ENCODE data around the gene MRPL10.

MRPL10 gene

DNA sequence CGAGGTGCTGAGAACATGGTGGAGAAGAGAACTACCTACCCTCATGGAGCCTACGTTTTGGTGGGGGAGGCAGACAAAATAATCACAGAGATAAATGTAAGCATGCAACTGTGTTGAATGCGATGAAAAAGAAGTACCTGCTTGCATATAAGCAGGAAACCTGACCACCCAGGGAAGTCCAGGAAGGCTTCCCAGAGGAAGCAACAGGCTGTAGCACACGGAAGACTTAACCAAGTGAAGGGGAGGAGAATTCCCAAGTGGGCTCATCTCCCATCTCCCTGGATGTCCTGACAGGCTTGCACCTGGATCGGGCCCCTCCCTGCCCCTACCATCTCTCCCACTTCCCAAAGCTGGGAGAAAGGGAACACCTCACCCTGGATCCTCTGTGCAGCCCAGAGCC, 7.7 kb upstream of the MRPL10 start:
- DNase-seq, result no peak

DNA sequence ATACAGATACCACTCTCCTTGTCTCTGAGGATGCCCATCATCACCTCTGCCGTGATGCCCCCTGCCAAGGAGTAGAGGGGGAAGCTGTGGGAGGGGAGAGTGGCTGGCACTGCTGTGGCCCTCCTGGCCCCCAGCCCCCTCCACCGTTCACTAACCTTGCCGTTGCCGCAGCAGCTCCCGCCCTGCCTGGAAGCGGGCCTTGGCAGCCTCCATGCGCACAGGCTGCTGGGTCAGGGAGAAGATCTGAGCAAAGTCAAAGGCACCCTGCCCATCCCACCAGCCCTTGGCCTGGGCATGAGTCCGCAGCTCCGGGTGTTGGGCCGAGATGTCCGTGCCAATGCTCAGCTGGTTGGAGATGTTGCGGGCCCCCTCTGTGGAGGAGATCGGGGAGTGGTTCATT, 7.3 kb upstream of the MRPL10 start:
- no peak for DNase-seq

- DNase-seq, result no peak
Measured at GRCh38 chr17:47837401-47838039, 6.2 kb upstream of the MRPL10 start.

DNA sequence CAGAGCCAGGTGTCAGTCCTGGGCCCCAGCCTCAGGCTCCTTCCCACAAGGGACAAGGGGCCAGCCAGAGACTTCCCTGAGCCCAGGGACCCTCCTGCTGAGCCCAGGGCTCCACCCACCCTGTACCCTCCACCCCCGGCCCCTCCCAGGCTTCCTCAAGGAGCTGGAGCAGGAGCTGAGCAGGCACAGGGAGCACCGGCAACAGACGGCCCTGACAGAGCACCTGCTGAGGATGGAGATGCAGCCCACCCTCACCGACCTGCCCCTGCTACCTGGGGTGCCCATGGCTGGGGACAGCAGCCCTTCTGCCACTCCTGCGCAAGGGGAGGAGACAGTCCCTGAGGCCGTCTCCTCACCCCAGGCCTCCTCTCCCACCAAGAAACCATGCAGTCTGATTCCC, 5.3 kb upstream of the MRPL10 start:
- DNase-seq, result no peak

- DNase-seq, result no peak
Measured at GRCh38 chr17:47834756-47835155, 3.4 kb upstream of the MRPL10 start.

- DNase-seq, result no peak
Measured at GRCh38 chr17:47831934-47832327, 590 bp upstream of the MRPL10 start.

DNA sequence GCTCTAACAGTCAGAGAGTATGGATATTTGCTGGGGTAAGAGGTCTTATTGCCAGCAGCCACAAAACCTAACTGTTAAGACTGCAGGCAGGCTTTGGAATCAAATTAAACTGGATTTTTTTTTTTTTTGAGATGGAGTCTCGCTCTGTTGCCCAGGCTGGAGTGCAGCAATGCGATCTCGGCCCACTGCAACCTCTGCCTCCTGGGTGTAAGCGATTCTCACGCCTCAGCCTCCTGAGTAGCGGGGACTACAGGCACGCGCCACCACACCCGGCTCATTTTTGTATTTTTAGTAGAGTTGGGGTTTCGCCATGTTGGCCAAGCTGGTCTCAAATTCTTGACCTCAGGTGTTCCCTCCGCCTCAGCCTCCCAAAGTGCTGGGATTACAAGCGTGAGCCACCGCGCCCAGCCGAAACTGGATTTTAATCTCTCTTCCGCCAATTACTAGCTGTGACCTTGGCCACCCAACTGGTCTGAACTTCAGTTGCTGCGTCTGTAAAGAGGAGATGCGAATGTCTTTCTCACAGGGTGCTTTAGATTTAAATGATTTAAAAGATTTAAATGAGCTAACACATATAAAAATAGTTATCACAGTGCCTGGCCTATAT, 842 bp downstream of the MRPL10 start:
- DNase-seq, result no peak

- peak; percentile 79 for DNase-seq
Measured at GRCh38 chr17:47829870-47830269, 1.5 kb downstream of the MRPL10 start.

DNA sequence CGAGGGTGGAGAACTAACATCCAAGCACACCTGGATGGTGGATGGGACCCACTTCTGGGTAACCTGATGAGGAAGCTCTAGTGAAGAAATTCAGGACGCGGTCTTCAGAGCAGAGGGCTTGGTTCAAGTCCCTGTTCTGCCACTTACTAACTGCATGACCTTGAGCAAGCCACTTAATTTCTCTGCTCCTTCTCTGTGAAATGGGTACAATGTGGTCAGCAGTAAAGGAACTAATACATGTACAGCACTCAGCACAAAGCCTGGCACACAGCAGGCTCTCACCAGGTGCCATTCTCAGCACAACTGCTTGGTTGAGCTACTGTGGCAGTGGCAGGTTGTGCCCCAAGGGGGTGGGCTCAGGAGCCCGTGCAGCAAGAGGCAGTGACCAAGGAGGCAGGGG, 7.8 kb downstream of the MRPL10 start:
- DNase-seq, result no peak

GRCh38 chr17:47822785-47823184, 8.6 kb downstream of the MRPL10 start:
- no peak for DNase-seq

GRCh38 chr17:47821424-47822391, 9.6 kb downstream of the MRPL10 start, which contains the start of gene OSBPL7:
Gene OSBPL7, minus strand, starts transcription at chr17:47821794. Its CDS starts 1,516 bp downstream, at chr17:47820278.
- DNase-seq, result peak; percentile 85

GRCh38 chr17:47821031-47821423, 10.3 kb downstream of the MRPL10 start:
- DNase-seq, result no peak

DNA sequence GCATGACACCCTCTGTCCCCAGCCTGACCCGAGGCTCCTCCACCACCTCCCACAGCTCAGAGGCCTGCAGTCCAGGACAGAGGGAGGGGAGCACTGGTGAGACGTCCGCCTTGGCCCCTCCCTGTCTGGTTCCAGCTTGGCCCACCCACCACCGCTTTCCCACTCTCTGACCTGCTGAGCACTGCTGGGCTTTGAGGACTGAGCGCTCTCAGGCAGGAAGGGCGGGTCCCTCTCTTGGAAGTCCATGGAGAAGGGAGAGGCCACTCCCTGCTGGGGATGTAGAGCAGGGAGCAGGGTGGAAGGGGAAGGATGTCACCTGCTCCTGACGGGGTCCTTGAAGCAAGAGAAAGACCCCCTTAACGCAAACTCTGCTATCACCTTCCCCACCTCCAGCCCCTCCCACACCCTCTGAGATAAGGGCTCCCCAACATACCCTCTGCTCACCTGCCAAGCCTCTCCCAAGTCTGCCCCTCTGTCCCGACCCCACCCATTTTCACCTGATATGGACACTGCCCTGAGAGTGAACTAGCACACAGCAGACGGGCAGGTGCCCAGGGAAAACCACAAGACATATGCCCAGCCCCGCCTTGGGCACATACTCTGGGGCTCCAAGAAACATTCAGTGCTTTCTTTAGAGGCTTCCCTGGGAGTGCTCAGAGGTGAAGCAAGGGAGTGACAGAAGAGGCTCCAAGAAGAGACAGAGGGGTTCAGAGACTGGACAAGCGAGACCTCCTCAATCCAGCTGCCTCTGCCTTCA, 11.1 kb downstream of the MRPL10 start:
- DNase-seq, result no peak

DNA sequence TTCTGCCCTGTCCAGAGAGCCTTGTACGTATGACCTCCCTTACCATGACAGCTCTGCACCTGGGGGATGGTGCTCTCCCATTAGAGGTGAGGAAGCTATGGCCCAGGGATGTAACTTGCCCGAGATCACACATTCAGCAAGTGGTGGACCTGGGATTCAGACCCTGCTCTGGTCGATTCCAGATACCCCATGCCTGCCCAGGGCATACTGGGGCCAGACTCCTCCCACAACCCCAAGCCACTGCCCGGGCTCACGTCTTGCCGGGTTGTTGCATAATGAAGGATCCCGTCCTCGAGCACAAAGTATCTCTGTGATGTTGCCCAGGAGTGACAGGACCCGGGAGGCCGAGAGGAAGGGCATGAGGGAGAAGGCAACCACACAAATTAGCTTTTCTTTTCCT, 11.9 kb downstream of the MRPL10 start:
- no peak for DNase-seq

- DNase-seq, result no peak
Measured at GRCh38 chr17:47818002-47818695, 13.2 kb downstream of the MRPL10 start.

GRCh38 chr17:47816947-47817346, 14.4 kb downstream of the MRPL10 start:
- no peak for DNase-seq

DNA sequence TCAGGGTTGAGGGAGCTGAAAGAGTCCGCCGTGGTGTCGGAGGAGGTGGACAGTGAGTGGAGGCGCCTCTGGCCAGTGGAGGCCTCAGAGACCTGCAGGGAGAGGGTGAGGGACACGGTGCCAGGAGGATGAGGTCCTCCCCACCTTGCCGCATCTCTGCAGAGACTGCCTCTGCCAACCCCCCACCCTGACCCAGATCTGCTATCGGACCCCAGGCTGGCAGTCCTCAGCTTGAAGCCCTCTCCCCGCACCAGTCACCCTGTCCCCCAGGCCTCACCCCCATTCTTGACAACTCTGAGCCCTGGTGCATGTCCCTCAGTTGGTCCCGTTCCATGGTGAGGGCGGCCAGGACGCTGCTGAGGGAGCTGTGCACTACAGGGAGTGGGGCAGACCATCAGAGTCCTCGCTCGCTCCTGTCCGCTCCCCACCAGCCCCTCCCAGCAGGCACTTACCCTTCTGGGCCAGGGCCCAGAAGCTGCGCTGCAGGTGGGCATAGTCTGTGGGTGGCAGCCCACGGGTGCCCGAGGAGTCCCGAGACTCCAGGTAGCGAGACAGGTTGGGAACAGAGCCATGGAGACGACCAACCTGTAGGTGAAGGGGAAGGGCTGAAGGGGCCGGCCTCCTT, 15.1 kb downstream of the MRPL10 start:
- no peak for DNase-seq

GRCh38 chr17:47815106-47815918, 16.0 kb downstream of the MRPL10 start:
- DNase-seq, result no peak

DNA sequence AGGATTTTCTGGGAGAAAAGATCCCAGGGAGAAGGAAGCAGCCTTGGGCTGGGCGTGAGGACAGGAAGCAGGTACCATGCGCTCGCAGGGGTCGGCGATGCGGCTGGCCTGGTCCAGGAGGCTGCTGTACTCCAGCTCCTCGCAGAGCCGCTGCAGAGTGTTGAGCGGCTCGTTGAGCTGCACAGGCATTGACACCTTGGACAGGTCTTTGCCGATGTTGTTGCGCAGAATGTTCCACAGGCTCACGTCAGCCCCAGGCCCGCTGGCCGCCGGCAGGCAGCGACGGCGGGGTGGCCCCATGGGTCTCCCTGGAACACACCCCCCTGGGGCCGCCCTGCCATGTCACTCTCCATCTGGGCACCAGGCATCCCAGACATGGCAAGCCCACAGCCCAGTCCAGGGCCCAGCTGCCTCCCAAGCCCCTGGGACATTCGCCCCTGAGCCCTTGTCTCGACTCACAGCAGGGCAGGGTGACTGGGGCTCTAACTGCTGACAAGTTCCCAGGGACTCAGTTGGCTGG, 17.8 kb downstream of the MRPL10 start:
- no peak for DNase-seq

DNA sequence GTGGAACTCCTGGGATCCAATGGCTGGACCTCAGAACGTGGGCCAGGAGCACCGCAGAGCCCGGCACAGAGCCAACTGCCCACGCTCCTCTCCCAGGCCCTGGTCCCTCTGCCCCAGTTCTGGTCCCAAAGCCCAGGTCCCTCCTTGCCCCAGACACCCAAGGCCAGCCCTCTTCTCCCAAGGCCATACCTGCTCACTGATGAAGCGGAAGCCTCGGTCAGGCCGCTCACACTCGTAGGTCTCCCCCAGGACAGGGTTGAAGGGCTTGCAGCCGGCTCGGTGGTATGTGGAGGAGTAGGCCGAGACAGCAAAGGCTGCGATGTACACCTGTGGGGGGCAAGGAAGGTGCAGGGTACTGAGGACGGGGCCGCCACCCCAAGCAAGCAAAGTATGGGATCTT, 18.3 kb downstream of the MRPL10 start:
- no peak for DNase-seq

Measured in activated CD4-positive, alpha-beta T cell treated with anti-CD3 and anti-CD28 coated beads, Interleukin-10, Interleukin-2, amounts not matched to agents 100 ng/mL and 50 ng/mL, durations not matched to agents 16 hours and 8 hours (primary cell).